Progenitor cell of endocrine pancreas (in vitro differentiated cells): ENCODE data around the gene TMEM176B. TPM values are rescaled to one million over a fixed set of nuclear protein-coding genes. Genes with fewer than 3 reads are reported as not detected.
"Not testable (repeated sequence)": the region's sequence is repeated elsewhere in the genome, so short reads cannot be mapped to it uniquely, and the experiment has no call there.

Experiments
- DNase-seq: peaks from one replicate; pipeline ENCODE4 v3.0.0; 2021; ENCODE audit warnings: low spot score; ENCODE audit not compliant: unreplicated experiment
- H3K27ac Mint-ChIP-seq: 2 replicates; pipeline ENCODE4 v1.8.0; 2021; ENCODE audit warnings: mild to moderate bottlenecking, moderate library complexity, mixed read lengths
- H3K27me3 Mint-ChIP-seq: 2 replicates; pipeline ENCODE4 v1.8.0; 2021; ENCODE audit warnings: mixed read lengths
- H3K36me3 Mint-ChIP-seq: 2 replicates; pipeline ENCODE4 v1.8.0; 2022; ENCODE audit warnings: mixed read lengths; ENCODE audit not compliant: insufficient read depth
- H3K4me1 Mint-ChIP-seq: 2 replicates; pipeline ENCODE4 v1.8.0; 2021; ENCODE audit warnings: low read depth, mixed read lengths
- H3K4me3 Mint-ChIP-seq: 2 replicates; pipeline ENCODE4 v1.8.0; 2021; ENCODE audit warnings: low read depth, mild to moderate bottlenecking, moderate library complexity, mixed read lengths
- H3K9me3 Mint-ChIP-seq: 2 replicates; pipeline ENCODE4 v1.8.0; 2021; ENCODE audit warnings: low read depth, mixed read lengths
- total RNA-seq: library from RNA; stranded (reverse); gene quantifications from 2 replicates; pipeline ENCODE4 v1.2.1, GENCODE V29; 2021
- TF ChIP-seq, protein P1 (sequence below): fragments of 200-600 bp; sonication (generic); IDR thresholded peaks from one replicate; pipeline ENCODE4 v1.5.0; 2021; ENCODE audit warnings: antibody characterized with exemption, mild to moderate bottlenecking; ENCODE audit not compliant: unreplicated experiment

Gene TMEM176B
- total RNA-seq, 1 donor from 2014 or later: 8.9 TPM

- peaks cover 12% of the 10 kb centered on the region for H3K36me3 Mint-ChIP-seq
- no peak for DNase-seq
- H3K27me3 Mint-ChIP-seq: no peaks in the 10 kb centered on the region
- H3K4me1 Mint-ChIP-seq: peaks cover 13% of the 10 kb centered on the region
- H3K27ac Mint-ChIP-seq: no peak overlapping the region
- TF ChIP-seq, protein P1, sequence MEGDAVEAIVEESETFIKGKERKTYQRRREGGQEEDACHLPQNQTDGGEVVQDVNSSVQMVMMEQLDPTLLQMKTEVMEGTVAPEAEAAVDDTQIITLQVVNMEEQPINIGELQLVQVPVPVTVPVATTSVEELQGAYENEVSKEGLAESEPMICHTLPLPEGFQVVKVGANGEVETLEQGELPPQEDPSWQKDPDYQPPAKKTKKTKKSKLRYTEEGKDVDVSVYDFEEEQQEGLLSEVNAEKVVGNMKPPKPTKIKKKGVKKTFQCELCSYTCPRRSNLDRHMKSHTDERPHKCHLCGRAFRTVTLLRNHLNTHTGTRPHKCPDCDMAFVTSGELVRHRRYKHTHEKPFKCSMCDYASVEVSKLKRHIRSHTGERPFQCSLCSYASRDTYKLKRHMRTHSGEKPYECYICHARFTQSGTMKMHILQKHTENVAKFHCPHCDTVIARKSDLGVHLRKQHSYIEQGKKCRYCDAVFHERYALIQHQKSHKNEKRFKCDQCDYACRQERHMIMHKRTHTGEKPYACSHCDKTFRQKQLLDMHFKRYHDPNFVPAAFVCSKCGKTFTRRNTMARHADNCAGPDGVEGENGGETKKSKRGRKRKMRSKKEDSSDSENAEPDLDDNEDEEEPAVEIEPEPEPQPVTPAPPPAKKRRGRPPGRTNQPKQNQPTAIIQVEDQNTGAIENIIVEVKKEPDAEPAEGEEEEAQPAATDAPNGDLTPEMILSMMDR: no peak
- H3K4me3 Mint-ChIP-seq: no peak overlapping the region
- peaks cover 20% of the 10 kb centered on the region for H3K9me3 Mint-ChIP-seq
Measured at GRCh38 chr7:150820578-150821198, 20.5 kb upstream of the TMEM176B start.

DNA sequence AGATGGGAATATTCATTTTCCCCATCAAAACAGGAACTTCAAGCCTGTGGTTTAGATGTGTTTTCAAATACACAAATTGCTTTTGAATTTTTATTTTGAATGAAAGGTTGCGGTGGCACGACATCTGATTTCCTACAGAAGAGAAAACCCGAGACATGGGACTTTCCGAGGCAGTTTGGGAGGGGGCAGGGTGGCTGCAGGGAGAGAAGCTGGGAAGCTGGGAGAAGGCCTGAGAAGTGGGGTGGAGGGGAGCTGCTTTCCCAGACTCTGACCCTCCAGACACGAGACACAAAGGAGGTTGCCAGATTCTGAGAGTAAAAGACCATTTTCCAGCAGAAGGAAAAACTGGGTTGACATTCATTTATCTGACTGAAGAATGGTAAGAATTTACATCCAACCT is 20.0 kb upstream of the TMEM176B start:
- H3K9me3 Mint-ChIP-seq: peaks cover 21% of the 10 kb centered on the region
- H3K27me3 Mint-ChIP-seq: no peaks in the 10 kb centered on the region
- no peak overlapping the region for H3K4me3 Mint-ChIP-seq
- H3K27ac Mint-ChIP-seq: peak overlapping the region; percentile 86
- peaks cover 11% of the 10 kb centered on the region for H3K36me3 Mint-ChIP-seq
- DNase-seq: no peak
- TF ChIP-seq, protein P1: no peak
- H3K4me1 Mint-ChIP-seq: peaks cover 13% of the 10 kb centered on the region

GRCh38 chr7:150818971-150819370 is 18.8 kb upstream of the TMEM176B start:
- Mint-ChIP-seq H3K4me3 (no peak overlapping the region), H3K9me3 (peaks cover 21% of the 10 kb centered on the region)
- no peak for DNase-seq

DNA sequence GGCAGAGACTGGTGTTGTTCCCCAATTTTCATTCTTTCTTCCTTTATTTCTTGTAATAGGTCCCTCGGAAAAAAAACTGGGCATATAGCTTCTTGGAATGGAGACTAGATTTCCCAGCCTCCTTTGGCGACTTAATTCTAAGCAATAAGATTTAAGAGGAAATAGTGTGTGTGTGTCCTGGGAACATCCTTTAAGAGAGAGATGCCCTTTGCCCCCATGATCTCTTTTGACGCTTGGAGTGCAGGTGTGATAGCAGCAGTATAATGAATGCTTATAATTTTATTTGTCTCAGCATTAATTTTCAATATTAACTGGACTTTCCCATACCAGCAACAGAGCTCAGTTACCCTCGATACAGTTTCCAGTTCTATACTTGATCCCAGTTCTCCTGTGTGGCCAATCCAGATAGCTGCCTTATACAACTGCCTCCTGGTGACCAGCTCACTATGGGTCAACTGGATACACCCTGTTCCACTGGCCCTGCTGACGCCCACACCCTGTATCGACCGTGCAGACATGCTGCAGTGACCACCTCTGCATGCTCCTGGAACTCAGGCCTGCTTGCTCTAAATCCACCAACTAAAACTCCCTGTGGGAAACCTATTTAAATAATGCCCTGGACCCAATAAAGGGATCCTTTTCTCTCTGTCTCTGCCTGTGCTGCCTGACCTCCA is 14.3 kb upstream of the TMEM176B start:
- TF ChIP-seq, protein P1: no peak
- Mint-ChIP-seq H3K4me3 (no peak overlapping the region), H3K27ac (no peak overlapping the region), H3K27me3 (no peaks in the 10 kb centered on the region), H3K4me1 (peaks cover 3% of the 10 kb centered on the region), H3K9me3 (peaks cover 27% of the 10 kb centered on the region), H3K36me3 (peaks cover 8% of the 10 kb centered on the region)
- DNase-seq: no peak

More at GRCh38 chr7:150818971-150819370, 18.8 kb upstream of the TMEM176B start:
- peaks cover 7% of the 10 kb centered on the region for H3K36me3 Mint-ChIP-seq
- H3K27me3 Mint-ChIP-seq: no peaks in the 10 kb centered on the region
- H3K4me1 Mint-ChIP-seq: peaks cover 13% of the 10 kb centered on the region
- TF ChIP-seq, protein P1: no peak
- no peak overlapping the region for H3K27ac Mint-ChIP-seq

DNA sequence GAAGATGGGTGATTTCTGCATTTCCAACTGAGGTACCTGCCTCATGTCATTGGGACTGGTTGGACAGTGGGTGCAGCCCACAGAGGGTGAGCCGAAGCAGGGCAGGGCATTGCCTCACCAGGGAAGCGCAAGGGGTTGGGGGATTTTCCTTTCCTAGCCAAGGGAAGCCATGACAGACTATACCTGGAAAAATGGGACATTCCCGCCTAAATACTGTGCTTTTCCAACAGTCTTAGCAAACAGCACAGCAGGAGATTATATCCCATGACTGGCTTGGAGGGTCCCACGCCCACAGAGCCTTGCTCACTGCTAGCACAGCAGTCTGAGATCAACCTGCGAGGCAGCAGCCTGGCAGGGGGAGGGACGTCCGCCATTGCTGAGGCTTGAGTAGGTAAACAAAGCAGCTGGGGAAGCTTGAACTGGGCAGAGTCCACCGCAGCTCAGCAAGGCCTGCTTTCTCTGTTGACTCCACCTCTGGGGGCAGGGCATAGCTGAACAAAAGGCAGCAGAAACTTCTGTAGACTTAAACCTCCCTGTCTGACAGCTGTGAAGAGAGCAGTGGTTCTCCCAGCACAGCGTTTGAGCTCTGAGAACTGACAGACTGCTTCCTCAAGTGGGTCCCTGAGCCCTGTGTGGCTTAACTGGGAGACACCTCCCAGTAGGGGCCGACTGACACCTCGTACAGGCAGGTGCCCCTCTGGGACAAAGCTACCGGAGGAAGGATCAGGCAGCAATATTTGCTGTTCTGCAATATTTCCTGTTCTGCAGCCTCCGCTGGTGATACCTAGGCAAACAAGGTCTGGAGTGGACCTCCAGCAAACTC is 7.7 kb upstream of the TMEM176B start:
- not testable (repeated sequence) for H3K27ac Mint-ChIP-seq, H3K4me1 Mint-ChIP-seq, H3K4me3 Mint-ChIP-seq, DNase-seq
- Mint-ChIP-seq H3K36me3 (peaks cover 10% of the 10 kb centered on the region), H3K27me3 (peaks cover 12% of the 10 kb centered on the region), H3K9me3 (peaks cover 32% of the 10 kb centered on the region)
